Upper lobe of left lung (tissue), 6 donors: ENCODE results near the gene DNAJC17. TPM values are rescaled to one million over a fixed set of nuclear protein-coding genes. Genes with fewer than 3 reads are reported as not detected.

Experiments used
- ATAC-seq, 2 donors: fragments of 200-7000 bp; cut with Tn5 transposase; one replicate each; pipeline ENCODE4 v1.9.1; 2022; ENCODE audit warnings: mild to moderate bottlenecking in 2 of 2, moderate library complexity in 2 of 2; ENCODE audit not compliant: low FRiP score in 2 of 2
- DNase-seq, 2 donors: peaks; one replicate each; pipeline ENCODE4 v3.0.0-alpha.2; 2019 to 2020
- H3K27ac ChIP-seq, 4 donors: fragments of 200-600 bp; sonication (generic); one replicate each; pipeline ENCODE4 v1.5.1; 2016 to 2019
- H3K27me3 ChIP-seq, 4 donors: fragments of 200-600 bp; sonication (generic); one replicate each; pipeline ENCODE4 v1.5.1; 2017 to 2019
- H3K36me3 ChIP-seq, 4 donors: fragments of 200-600 bp; sonication (generic); one replicate each; pipeline ENCODE4 v1.5.1; 2016 to 2019
- H3K4me1 ChIP-seq, 4 donors: fragments of 200-600 bp; sonication (generic); one replicate each; pipeline ENCODE4 v1.5.1; 2018 to 2019
- H3K4me3 ChIP-seq, 4 donors: fragments of 200-600 bp; sonication (generic); one replicate each; pipeline ENCODE4 v1.5.1; 2017 to 2019; ENCODE audit warnings: mild to moderate bottlenecking in 2 of 4, moderate library complexity in 1 of 4
- H3K9me3 ChIP-seq, 4 donors: fragments of 200-600 bp; sonication (generic); one replicate each; pipeline ENCODE4 v1.5.1; 2018 to 2019
- CTCF ChIP-seq, 6 experiments: fragments of 450-650 bp in 4 of 6; fragments of 200-600 bp in 2 of 6; sonication (generic) in 2 of 6; IDR thresholded peaks; one replicate each; pipeline ENCODE4 v1.5.1; 2016 to 2019; ENCODE audit warnings: antibody characterized with exemption in 6 of 6
- EP300 ChIP-seq, 4 donors: sonication (generic); formaldehyde crosslinking; IDR thresholded peaks; one replicate each; pipeline ENCODE4 v1.5.1; 2017; ENCODE audit warnings: antibody characterized with exemption in 4 of 4, control low read depth in 2 of 4
- POLR2A ChIP-seq, 4 donors: fragments of 450-650 bp; IDR thresholded peaks; one replicate each; pipeline ENCODE4 v1.5.1; 2016 to 2017; ENCODE audit warnings: antibody characterized with exemption in 4 of 4, mild to moderate bottlenecking in 2 of 4
- POLR2AphosphoS5 ChIP-seq, 2 donors: sonication (generic); formaldehyde crosslinking; IDR thresholded peaks; one replicate each; pipeline ENCODE4 v1.5.1; 2017; ENCODE audit warnings: antibody characterized with exemption in 2 of 2
- WGBS, 2 donors: methylation state at CpG; one replicate each; pipeline ENCODE4 v1.1.5; 2017 to 2018; 5-methylcytosine and 5-hydroxymethylcytosine counted together
- total RNA-seq, 6 donors: library from RNA; depleted of rRNA in 4 of 6; stranded (reverse); fragments of >200 nt in 4 of 6; gene quantifications; one replicate each; pipeline versions ENCODE4 v1.1.0 to v1.2.1, GENCODE V29; 2016 to 2021
- donor health status: DM: no; HTN: no; CAD: no; lungs with moderate emphysema.
- donor health status: DM: no; HTN: yes; CAD: no; lungs with severe emphysema.

Gene DNAJC17
- total RNA-seq, 6 donors from 2014 or later, result 15.4 to 51.3 (median 30.0) TPM

- H3K27ac ChIP-seq, result peak overlapping the region in 3 of 4 donors; percentile 84 to 91 (median 85)
- H3K9me3 ChIP-seq, result no peaks in the 10 kb centered on the region
- WGBS, 2 donors, result 57 to 87% methylated on average over 5 to 7 of the region's 7 CpGs
- H3K4me3 ChIP-seq, result no peak overlapping the region
- DNase-seq, result no peak
- peaks cover 0 to 31% (median 20%) of the 10 kb centered on the region in 4 donors for H3K36me3 ChIP-seq
- no peak for ATAC-seq
- TF ChIP-seq EP300 (IDR thresholded peaks at IDR 0.05), result no peak
- TF ChIP-seq POLR2A (IDR thresholded peaks at IDR 0.05), result no peak
- no peak for TF ChIP-seq CTCF (IDR thresholded peaks at IDR 0.05)
- TF ChIP-seq POLR2AphosphoS5 (IDR thresholded peaks at IDR 0.05), result no peak
- H3K27me3 ChIP-seq, result no peaks in the 10 kb centered on the region
- H3K4me1 ChIP-seq, result peaks cover 35 to 77% (median 52%) of the 10 kb centered on the region in 4 donors
These were observed 41.0 kb downstream of the DNAJC17 start for GRCh38 chr15:40766194-40766815.

GRCh38 chr15:40764629-40765103 is 42.6 kb downstream of the DNAJC17 start:
- Histone ChIP-seq H3K4me3 (peak overlapping the region; percentile 38 to 74 (median 54)), H3K27me3 (no peaks in the 10 kb centered on the region), H3K27ac (peak overlapping the region; percentile 77 to 91 (median 84)), H3K4me1 (peaks cover 33 to 62% (median 41%) of the 10 kb centered on the region in 4 donors), H3K9me3 (no peaks in the 10 kb centered on the region), H3K36me3 (peaks cover 0 to 22% (median 13%) of the 10 kb centered on the region in 4 donors)
- WGBS, 2 donors, result 20 to 23% methylated on average over 7 to 8 of the region's 8 CpGs
- no peak for TF ChIP-seq POLR2AphosphoS5 (IDR thresholded peaks at IDR 0.05)
- TF ChIP-seq POLR2A (IDR thresholded peaks at IDR 0.05), result no peak
- no peak for TF ChIP-seq CTCF (IDR thresholded peaks at IDR 0.05)
- no peak for TF ChIP-seq EP300 (IDR thresholded peaks at IDR 0.05)
- DNase-seq (no peak), ATAC-seq (peak in 1 of 2 donors; percentile 13)

- Histone ChIP-seq H3K36me3 (peaks cover 0 to 22% (median 12%) of the 10 kb centered on the region in 4 donors), H3K27me3 (no peaks in the 10 kb centered on the region), H3K4me1 (peaks cover 26 to 55% (median 35%) of the 10 kb centered on the region in 4 donors), H3K27ac (peak within 1 kb of the TSS; percentile 77 to 91 (median 84)), H3K9me3 (no peaks in the 10 kb centered on the region), H3K4me3 (peak within 1 kb of the TSS; percentile 38 to 74 (median 54))
- peak; percentile 87 to 95 for DNase-seq
- 1 to 3% methylated on average over 16 to 51 of the region's 75 CpGs for WGBS, 2 donors
- TF ChIP-seq EP300 (IDR thresholded peaks at IDR 0.05) (no peak), POLR2AphosphoS5 (IDR thresholded peaks at IDR 0.05) (peak; percentile 66 to 79), CTCF (IDR thresholded peaks at IDR 0.05) (peak; percentile 28 to 75 (median 49)), POLR2A (IDR thresholded peaks at IDR 0.05) (peak in 3 of 4 donors; percentile 46 to 89 (median 48))
- ATAC-seq, result peak; percentile 80 to 87
These were observed 43.3 kb downstream of the DNAJC17 start, which contains the start of gene GCHFR for GRCh38 chr15:40763801-40764628. Gene GCHFR, plus strand, starts transcription at chr15:40764068. Its CDS starts 113 bp downstream, at chr15:40764181.

- Histone ChIP-seq H3K36me3 (peaks cover 0 to 14% (median 10%) of the 10 kb centered on the region in 4 donors), H3K4me3 (peak overlapping the region; percentile 38 to 74 (median 54)), H3K4me1 (peaks cover 24 to 47% (median 29%) of the 10 kb centered on the region in 4 donors), H3K27me3 (no peaks in the 10 kb centered on the region), H3K27ac (peak overlapping the region; percentile 77 to 91 (median 84)), H3K9me3 (no peaks in the 10 kb centered on the region)
- ATAC-seq, result peak; percentile 2 to 39
- no peak for TF ChIP-seq EP300 (IDR thresholded peaks at IDR 0.05)
- no peak for TF ChIP-seq POLR2AphosphoS5 (IDR thresholded peaks at IDR 0.05)
- no peak for TF ChIP-seq CTCF (IDR thresholded peaks at IDR 0.05)
- peak; percentile 68 to 91 for DNase-seq
- WGBS, 2 donors, result 45 to 50% methylated on average over 34 to 35 of the region's 55 CpGs
These were observed 44.1 kb downstream of the DNAJC17 start for GRCh38 chr15:40762919-40763800.
